GM18519 (cell line): Measurements from ENCODE around the gene COL11A1.
"Not testable (repeated sequence)": the region's sequence is repeated elsewhere in the genome, so short reads cannot be mapped to it uniquely, and the experiment has no call there.

Experiments used
- ATAC-seq: cut with Tn5 transposase; IDR thresholded peaks from one replicate; pipeline ENCODE4 v1.9.1; 2021; ENCODE audit warnings: mild to moderate bottlenecking, moderate library complexity; ENCODE audit not compliant: unreplicated experiment, low FRiP score

Gene COL11A1

GRCh38 chr1:103087256-103087655 is 21.1 kb downstream of the COL11A1 start:
- ATAC-seq, result no peak

GRCh38 chr1:103084181-103084580 is 24.1 kb downstream of the COL11A1 start:
- ATAC-seq, result no peak

GRCh38 chr1:103075316-103076000 is 32.9 kb downstream of the COL11A1 start:
- ATAC-seq, result no peak

- ATAC-seq, result no peak
These were observed 34.1 kb downstream of the COL11A1 start for GRCh38 chr1:103074224-103074623.

GRCh38 chr1:103069201-103069600 is 39.1 kb downstream of the COL11A1 start:
- ATAC-seq, result no peak

- ATAC-seq, result no peak
These were observed 44.4 kb downstream of the COL11A1 start for GRCh38 chr1:103063921-103064320.

- ATAC-seq, result no peak
These were observed 49.9 kb downstream of the COL11A1 start for GRCh38 chr1:103058391-103058790.

GRCh38 chr1:103056423-103056822 is 51.9 kb downstream of the COL11A1 start:
- no peak for ATAC-seq

GRCh38 chr1:103028110-103028509 is 80.2 kb downstream of the COL11A1 start:
- ATAC-seq, result not testable (repeated sequence)

GRCh38 chr1:103025858-103026409 is 82.4 kb downstream of the COL11A1 start:
- no peak for ATAC-seq

- ATAC-seq, result no peak
These were observed 84.3 kb downstream of the COL11A1 start for GRCh38 chr1:103024051-103024450.

GRCh38 chr1:103002005-103002404 is 106.3 kb downstream of the COL11A1 start:
- no peak for ATAC-seq

GRCh38 chr1:102978874-102979273 is 129.4 kb downstream of the COL11A1 start:
- no peak for ATAC-seq

- ATAC-seq, result no peak
These were observed 131.0 kb downstream of the COL11A1 start for GRCh38 chr1:102977292-102977691.

- ATAC-seq, result no peak
These were observed 137.7 kb downstream of the COL11A1 start for GRCh38 chr1:102970496-102971078.

- ATAC-seq, result no peak
These were observed 140.5 kb downstream of the COL11A1 start for GRCh38 chr1:102967786-102968185.

- no peak for ATAC-seq
These were observed 146.8 kb downstream of the COL11A1 start for GRCh38 chr1:102961549-102961948.

GRCh38 chr1:102954576-102954975 is 153.7 kb downstream of the COL11A1 start:
- no peak for ATAC-seq

- no peak for ATAC-seq
These were observed 155.9 kb downstream of the COL11A1 start for GRCh38 chr1:102952400-102952799.

GRCh38 chr1:102942324-102942723 is 166.0 kb downstream of the COL11A1 start:
- no peak for ATAC-seq

GRCh38 chr1:102941366-102941947 is 166.9 kb downstream of the COL11A1 start:
- ATAC-seq, result no peak

- ATAC-seq, result no peak
These were observed 170.9 kb downstream of the COL11A1 start for GRCh38 chr1:102937401-102937800.
